Umbilical cord (tissue), 2 donors: ENCODE measurements around the gene POLE2. TPM values are rescaled to one million over a fixed set of nuclear protein-coding genes. Genes with fewer than 3 reads are reported as not detected.
A peak's percentile ranks its signal among the peaks of the same experiment; 100 is the strongest.
"Not testable (repeated sequence)": the region's sequence is repeated elsewhere in the genome, so short reads cannot be mapped to it uniquely, and the experiment has no call there.

Experiments used
- DNase-seq: peaks from one replicate; pipeline ENCODE4 v3.0.0-alpha.2; 2015; ENCODE audit warnings: low spot score
- total RNA-seq: library from RNA; depleted of rRNA; stranded (reverse); fragments of >200 nt; gene quantifications from one replicate; pipeline ENCODE4 v1.2.3, GENCODE V29; 2014; ENCODE audit warnings: low replicate concordance; ENCODE audit not compliant: insufficient read depth

The POLE2 gene
- total RNA-seq, 1 donor from 2014 or later: 43.1 TPM

- DNase-seq: no peak
Observed at GRCh38 chr14:49659526-49660455, 28.2 kb downstream of the POLE2 start.

GRCh38 chr14:49657500-49657899 is 30.5 kb downstream of the POLE2 start:
- DNase-seq: not testable (repeated sequence)

DNA sequence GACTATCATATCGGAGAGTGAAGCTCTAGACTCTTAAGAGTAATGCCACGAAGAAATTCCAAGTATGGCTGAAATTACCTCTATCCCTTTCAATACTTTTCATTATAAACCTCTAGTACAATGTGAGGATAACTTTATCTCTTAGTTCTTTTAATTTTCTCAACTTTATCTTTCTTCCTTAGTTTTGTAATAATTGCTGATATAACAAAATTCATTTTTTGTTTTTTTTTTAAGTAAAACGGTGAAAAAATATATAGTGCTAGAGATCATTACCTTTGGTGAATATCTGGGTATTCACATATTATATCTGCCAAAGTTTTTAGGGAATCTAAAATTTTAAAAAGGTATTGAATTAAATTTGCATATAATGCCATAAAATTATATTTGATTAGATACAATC is 33.5 kb downstream of the POLE2 start:
- no peak for DNase-seq

DNA sequence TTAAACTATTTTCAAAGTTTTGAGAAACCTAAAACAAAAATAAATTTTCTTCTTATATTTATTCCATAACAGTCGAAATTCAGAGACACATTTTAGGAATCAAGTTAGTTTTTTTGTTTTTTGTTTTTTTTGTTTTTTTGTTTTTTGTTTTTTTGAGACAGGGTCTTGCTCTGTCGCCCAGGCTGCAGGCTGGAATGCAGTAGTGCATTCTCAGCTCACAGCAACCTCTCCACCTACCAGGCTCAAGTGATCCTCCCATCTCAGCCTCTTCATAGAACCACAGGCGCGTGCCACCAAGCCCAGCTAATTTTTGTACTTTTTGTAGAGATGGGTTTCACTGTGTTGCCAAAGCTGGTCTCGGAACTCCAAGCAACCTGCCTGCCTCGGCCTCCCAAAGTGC is 34.5 kb downstream of the POLE2 start:
- DNase-seq: no peak

DNA sequence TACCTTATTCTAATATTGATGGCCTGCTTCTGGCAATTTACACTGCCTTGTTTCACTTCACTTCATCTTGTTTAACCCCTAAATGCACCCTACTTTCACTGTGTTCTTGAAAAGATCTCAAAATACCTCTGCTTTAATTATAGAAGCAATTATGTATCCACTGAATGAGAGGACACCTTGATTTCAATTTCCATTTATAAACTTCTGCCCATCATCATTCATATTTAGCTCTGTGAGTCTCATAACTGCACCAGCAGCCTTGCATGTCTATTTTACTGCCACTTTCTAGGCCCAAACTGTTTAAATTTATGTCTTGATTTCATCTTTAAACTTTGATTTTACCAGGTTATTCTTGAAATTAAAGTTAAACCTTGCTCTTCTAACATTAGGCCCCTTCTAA is 45.9 kb downstream of the POLE2 start:
- DNase-seq: no peak

DNA sequence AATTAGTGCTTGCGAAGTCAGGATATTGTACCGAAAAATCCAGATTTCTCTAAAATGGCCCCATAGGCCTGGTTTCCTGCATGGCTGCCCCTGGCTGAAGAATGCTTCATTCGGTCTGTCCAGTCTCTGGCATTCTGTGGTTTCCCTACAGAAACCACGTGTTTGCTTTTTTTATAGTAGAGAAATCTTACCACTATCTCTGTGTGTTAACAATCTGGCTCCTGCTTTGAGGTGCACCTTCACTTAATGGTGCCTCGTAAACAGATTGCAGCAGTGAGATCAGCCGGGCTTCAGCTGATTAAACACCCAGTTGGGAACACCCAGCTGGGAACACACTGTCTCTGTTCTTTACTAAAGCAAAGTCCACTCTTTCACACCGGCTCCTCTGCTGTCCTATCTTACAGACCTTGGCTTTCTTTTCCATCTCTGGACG is 46.3 kb downstream of the POLE2 start:
- DNase-seq: no peak

GRCh38 chr14:49640540-49641417 is 47.2 kb downstream of the POLE2 start:
- DNase-seq: no peak

- no peak for DNase-seq
Observed at GRCh38 chr14:49637534-49638078, 50.4 kb downstream of the POLE2 start.

GRCh38 chr14:49636866-49637265 is 51.1 kb downstream of the POLE2 start:
- no peak for DNase-seq

DNA sequence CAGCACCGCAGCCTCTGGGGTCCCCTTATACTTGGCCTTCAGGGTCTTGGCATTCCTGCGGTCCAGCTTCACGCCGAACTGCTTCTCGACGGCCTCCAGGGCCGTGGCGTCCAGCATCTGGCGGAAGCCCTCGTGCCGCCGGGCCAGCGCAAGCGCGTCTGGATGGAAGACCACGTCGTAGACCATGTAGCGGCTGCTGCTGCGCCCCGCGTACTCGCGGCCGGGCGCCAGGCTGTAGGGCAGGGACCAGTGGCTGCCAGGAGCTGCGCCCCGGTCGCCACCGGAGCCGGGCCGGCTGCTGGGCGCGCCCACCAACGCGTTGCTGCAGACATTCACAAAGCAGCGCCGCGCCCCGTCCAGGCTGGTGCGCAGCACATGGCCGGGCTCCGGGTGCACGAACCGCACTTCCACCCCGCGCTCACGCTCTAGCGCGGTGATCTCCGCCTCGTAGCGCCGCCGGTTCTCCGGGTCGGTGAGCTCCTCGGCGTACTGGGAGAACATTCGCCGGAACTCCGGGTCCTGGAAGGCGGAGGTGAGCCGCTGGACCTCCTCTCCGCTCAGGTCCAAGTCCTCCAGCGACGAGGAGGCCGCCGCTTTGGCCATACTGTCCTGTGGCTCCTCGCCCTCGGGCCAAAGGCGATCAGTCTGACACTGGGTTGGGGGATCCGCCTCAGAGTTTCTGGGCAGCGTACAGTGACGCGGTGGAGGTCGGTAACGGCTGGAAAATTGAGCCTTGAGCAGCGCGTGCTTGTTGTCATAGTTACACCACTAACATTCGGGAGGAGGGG is 53.3 kb downstream of the POLE2 start, which contains the start of gene DNAAF2:
DNAAF2 (minus strand) TSS at position 698 of the 788 bp plus-strand sequence; CDS start at position 603, 95 bp downstream.
- peak; percentile 77 for DNase-seq

- peak; percentile 97 for DNase-seq
Observed at GRCh38 chr14:49633640-49634546, 54.1 kb downstream of the POLE2 start.

DNA sequence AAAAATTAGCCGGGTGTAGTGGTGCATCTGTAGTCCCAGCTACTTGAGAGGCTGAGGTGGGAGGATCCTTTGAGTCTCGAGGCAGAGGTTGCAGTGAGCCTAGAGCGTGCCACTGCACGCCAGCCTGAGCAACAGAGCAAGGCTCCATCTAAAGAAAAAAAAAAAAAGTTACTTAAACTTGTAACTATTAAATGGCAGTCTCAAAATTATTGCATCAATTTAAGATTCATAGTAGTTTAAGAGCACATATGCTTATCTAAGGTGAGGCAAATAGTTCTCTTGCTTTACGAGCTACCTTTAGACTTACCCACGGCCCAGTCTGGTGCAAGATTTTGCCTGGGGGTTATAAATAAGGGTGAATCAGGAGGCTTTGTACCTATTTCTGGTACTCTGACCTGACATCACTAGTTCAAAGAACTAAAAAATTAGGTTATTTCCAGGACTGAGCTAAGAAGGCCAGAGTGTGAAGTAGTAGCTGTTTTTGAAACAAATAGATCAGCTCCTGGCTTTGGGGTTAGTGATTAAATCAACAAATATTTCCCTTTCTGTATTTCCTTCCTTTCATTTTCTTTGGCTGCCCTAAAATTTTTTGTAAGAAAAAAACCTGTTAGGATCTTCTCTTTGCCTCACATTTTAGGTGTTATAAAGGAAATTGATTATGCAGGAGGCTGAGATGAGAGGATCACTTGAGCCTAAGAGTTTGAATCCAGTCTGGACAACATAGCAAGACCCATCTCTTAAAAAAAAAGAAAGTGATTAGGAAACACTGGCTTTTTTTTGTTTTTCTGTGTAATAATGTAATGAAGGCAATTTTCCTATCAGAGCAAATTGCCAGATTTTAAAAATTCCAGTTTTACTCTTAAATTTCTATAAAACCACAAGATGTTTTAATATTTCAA is 63.8 kb downstream of the POLE2 start:
- no peak for DNase-seq

DNA sequence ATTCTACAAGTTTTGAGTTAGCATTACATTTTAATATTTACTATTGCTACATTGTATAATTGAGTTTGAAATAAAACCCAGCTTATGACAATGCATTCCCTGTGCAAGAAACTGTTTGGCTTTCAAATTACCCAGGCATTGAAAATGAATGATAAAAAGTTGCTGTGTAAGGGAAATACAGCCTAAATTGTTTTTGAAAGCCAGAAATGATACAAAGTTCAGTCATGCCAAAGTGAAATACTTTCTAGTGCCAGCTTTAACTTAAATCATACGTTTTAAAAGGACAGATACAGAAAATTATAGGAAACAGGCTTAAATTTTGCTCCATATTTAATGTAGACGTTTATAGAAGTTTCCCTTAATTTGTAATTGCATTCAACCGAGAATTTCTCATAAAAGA is 64.6 kb downstream of the POLE2 start:
- DNase-seq: no peak

- no peak for DNase-seq
Observed at GRCh38 chr14:49622022-49622607, 65.9 kb downstream of the POLE2 start.

GRCh38 chr14:49621114-49621881 is 66.7 kb downstream of the POLE2 start:
- DNase-seq: no peak

DNA sequence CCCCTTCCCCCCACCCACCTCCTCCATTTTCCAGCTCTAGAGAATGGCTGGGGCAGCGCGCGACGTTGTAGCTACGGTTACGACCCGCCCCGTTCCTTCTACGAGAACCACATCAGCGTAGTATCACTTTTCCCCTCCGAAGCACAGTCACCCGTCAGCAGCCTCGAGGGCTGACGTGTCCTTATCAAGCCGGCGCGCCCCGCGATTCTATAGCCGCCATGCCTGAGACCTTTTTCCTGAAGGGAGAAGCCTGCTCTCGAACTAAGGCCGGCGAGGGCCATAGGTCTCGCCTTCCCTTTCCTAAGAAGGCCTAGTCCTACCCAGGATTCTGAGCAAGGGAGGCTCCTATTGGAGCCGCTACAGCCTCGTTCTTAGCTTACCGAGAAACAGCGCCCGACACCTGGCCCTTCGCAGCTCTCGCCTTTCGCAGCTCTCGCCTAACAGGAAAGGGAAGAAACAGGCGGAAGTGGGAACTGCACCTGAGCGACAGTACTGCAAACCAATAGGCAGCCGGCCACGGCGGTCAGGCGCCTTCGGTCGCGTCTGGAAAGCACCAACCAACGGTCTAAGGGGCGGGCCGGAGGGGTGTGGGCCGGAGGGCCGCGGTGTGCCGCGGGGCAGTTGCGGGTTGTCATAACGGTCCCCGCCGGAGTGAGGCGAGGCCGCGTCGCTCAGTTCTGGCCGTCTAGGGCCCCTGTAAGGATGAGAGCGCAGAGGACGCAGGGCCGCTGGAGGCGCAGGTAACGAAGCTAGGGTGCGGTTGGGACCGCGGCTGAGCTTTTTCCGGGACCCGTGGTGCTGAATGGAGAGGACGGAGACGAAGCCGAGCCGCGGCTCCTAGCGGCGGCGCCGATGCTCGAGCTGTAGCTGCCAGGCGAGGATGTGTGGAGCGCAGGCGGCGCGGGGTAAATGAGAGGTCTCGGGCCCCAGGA is 67.6 kb downstream of the POLE2 start, which contains the start of the genes MGAT2 and RPL36AL:
MGAT2 (plus strand) TSS at position 618 of the 932 bp plus-strand sequence. CDS start 470 bp downstream, outside the sequence.
RPL36AL (minus strand) TSS at position 445 of the 932 bp plus-strand sequence. CDS start 1,522 bp downstream, outside the sequence.
- DNase-seq: peak; percentile 99
